ENCODE results near the gene NOP56.

The NOP56 gene

DNA sequence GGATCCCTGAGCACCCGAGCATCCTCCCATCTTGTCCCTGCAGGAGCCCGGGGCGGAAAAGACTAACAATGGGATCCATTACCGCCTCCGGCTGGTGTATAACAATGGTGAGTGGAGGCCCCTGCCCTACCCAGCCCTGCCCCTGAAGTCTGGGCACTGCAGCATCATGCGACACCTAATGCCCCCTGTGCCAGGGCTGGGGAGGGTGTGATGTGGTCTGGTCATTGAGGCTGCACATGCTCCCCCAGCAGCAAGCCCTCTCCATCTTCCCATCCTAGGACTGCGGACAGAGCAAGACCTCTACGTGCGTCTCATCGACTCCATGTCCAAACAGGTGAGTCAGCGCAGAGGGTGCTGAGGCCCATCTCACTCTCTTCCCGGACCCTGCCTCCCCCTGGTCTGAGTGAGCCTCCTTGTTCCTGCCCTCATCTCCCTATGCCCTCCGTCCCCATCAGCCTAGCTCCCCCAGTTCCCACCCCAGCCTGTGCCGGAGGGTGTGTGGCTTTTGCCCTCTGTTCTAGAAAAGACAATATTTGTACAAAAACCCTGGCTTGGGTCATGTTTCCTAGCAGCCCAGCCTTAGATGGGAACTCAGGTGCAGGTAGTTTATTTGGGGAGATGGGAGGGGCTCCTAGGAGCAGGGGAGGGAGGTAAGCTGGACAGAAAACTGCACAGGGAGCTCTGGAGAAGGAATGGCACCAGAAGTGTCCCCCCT, 53.7 kb downstream of the NOP56 start:
- DNase-seq = no peak

DNA sequence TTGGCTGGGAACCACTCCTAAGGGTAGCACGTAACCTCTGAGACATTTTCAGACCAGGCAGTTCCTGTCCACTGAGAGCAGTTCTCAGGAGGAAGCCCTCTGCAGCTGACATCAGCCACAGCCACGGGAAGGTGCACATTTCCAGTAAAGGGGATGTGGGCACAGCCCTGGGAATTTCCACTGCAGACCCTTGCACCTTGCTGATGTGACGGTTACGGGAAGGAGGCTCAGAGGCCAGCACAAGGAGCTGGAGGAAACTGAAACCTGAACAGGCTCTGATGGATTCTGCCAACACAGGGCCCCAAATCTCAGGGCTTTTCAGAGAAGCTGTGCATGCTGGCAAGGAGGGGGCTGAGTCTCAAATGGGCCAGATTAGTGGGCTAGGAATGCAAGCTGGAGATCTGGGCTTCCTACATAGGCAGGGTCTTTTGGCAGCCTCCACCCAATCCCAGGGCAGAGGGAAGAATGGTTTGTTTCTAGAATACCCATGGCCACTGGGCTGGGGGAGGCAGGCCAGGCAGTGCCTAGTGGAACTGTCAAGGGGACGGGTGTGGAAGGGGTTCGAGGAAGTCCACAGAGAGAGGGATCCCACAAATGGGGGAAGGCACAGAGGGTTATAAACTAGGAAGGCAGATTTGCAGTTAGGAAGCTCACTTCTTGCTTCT, 54.4 kb downstream of the NOP56 start:
- no peak for DNase-seq

DNA sequence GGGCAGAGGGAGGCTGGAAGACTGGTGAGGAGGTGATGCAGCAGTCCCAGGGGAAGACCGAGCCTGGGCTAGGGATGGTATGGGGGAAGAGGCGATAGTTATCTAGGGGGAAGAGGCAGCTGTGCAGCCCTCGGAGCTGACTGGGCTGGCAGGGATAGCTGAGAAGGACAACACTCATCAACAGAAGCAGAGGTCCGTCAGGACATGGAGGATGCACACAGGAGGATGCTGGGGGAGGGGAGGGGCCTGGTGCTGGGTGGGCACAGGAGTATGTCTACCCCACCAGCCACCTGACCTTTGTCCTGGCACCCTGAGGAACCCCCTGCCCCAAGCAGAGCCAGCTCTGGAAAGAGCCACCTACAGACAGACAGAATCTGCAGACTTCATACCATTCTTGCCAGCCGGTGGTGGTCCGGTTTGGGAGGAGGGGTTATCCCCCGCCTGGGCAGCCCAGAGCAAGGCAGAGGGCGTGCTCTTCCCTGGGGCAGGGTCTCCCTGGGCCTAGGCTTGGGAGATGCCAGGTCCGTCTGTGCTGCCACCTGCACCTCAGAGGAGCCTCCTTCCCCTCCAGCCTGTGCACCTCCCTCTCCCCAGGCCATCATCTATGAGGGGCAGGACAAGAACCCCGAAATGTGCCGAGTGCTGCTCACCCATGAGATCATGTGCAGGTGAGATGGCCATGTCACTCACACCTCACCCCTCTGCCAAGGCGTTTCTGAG, 55.1 kb downstream of the NOP56 start:
- no peak for DNase-seq

Measured in stimulated activated CD8-positive, alpha-beta memory T cell treated with anti-CD3 and anti-CD28 coated beads, Interleukin-4, amount 100 ng/mL, for 48 hours (primary cell).